ENCODE data around the gene HESX1. TPM values are rescaled to one million over a fixed set of nuclear protein-coding genes. Genes with fewer than 3 reads are reported as not detected.

Gene HESX1
- total RNA-seq (2014; rRNA removed; shearing (Covaris generic)) (6.9 and 10.1 TPM in 2 replicates), total RNA-seq (2022) (4.7 and 6.0 TPM in 2 replicates), Bru-seq, nascent RNA (percentile 50 among the genes with signal in this experiment), BruChase-seq, experiment 1, labeled RNA remaining after a 6-hour chase (percentile 55 among the genes with signal in this experiment), BruChase-seq, experiment 2, labeled RNA remaining after a 2-hour chase (percentile 49 among the genes with signal in this experiment)
- long read RNA-seq, partial matches to known transcripts, result 1 of 10 reads
- long read RNA-seq, other reads (novel, unspliced or antisense), result 9 of 10 reads

DNA sequence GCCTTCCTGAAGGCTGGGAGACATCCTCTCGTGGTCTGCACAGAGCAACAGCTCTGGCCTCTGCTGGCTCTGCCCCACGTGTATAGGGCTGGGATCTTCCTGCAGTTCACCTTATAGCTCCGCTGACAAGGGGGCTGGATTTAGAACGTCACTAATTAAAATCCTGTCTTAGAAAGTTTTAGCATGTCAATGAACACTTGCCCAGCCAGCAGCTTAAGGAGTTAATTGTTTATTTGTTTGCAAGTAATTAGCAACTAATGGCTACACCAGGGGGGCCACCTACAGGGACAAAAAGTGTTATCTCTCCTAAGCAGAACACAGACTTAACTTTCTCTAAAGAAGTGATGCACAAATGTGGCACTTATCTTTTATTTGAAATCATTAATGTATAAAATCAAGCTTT lies at the start of gene HESX1:
HESX1 (minus strand) TSS at position 84 of the 403 bp plus-strand sequence; CDS start at position 24, 60 bp downstream.
- H2AFZ ChIP-seq (ENCODE audit: low read length), result no peak within 1 kb of the TSS
- intact Hi-C loops (cut with micrococcal nuclease; ENCODE audit: unreplicated experiment), result no loop called here
- H4K20me1 ChIP-seq (ENCODE audit: insufficient read depth, low read length), result no peaks in the 10 kb centered on the region
- H3K4me2 ChIP-seq (ENCODE audit: low read length), result no peak within 1 kb of the TSS
- H3K9me2 ChIP-seq (ENCODE audit: insufficient read depth, low read length), result no peaks in the 10 kb centered on the region
- H3K4me3 ChIP-seq (ENCODE audit: low read depth, low read length, poor library complexity, severe bottlenecking), result no peak within 1 kb of the TSS
- no peaks in the 10 kb centered on the region for H3K79me2 ChIP-seq (ENCODE audit: insufficient read depth, low read depth, low read length)
- peaks cover 6% of the 10 kb centered on the region for H3K4me1 ChIP-seq (ENCODE audit: insufficient read depth, low read length, poor library complexity, severe bottlenecking)
- no TSS peak for BruUV-seq (replicated peaks)
- POLR2A ChIA-PET, result interaction anchor here (0.7 kb wide), 1 partner anchor 9 kb away, joined by 6 read pairs; no protein-coding TSS in a partner anchor
- TF ChIP-seq EZH2phosphoT487 (IDR thresholded peaks at IDR 0.05; ENCODE audit: borderline replicate concordance, low read depth, low read length), result no peak
- TF ChIP-seq CTCF (conservative IDR thresholded peaks at IDR 0.05; ENCODE audit: low read length), result no peak
- no peaks in the 10 kb centered on the region for H3K36me3 ChIP-seq (ENCODE audit: insufficient read depth, low read length)
- H3K27ac ChIP-seq (ENCODE audit: low read depth, low read length, poor library complexity, severe bottlenecking), result no peak within 1 kb of the TSS
- no peaks in the 10 kb centered on the region for H3K9me3 ChIP-seq (ENCODE audit: low read length)
- CTCF ChIA-PET (ENCODE audit: unreplicated experiment), result no interaction called here
- DNase-seq (ENCODE audit: low spot score), result no peak

GRCh38 chr3:57244946-57245345 lies 45.2 kb upstream of the HESX1 start:
- Histone ChIP-seq H3K4me1 (ENCODE audit: insufficient read depth, low read length, poor library complexity, severe bottlenecking) (no peaks in the 10 kb centered on the region), H3K27ac (ENCODE audit: low read depth, low read length, poor library complexity, severe bottlenecking) (no peak overlapping the region), H3K79me2 (ENCODE audit: insufficient read depth, low read depth, low read length) (no peaks in the 10 kb centered on the region), H2AFZ (ENCODE audit: low read length) (no peak overlapping the region), H3K9me2 (ENCODE audit: insufficient read depth, low read length) (no peaks in the 10 kb centered on the region), H4K20me1 (ENCODE audit: insufficient read depth, low read length) (no peaks in the 10 kb centered on the region), H3K4me2 (ENCODE audit: low read length) (no peak overlapping the region), H3K4me3 (ENCODE audit: low read depth, low read length, poor library complexity, severe bottlenecking) (no peak overlapping the region), H3K36me3 (ENCODE audit: insufficient read depth, low read length) (peaks cover 96% of the 10 kb centered on the region), H3K9me3 (ENCODE audit: low read length) (no peaks in the 10 kb centered on the region)
- intact Hi-C loops (cut with micrococcal nuclease; ENCODE audit: unreplicated experiment), result no loop called here
- no peak for DNase-seq (ENCODE audit: low spot score)
- ChIA-PET CTCF (ENCODE audit: unreplicated experiment) (no interaction called here), POLR2A (no interaction called here)
- TF ChIP-seq EZH2phosphoT487 (IDR thresholded peaks at IDR 0.05; ENCODE audit: borderline replicate concordance, low read depth, low read length) (no peak), CTCF (conservative IDR thresholded peaks at IDR 0.05; ENCODE audit: low read length) (no peak)
- BruUV-seq (replicated peaks), result no TSS peak

All from OCI-LY7 (cell line).